HepG2 (cell line): ENCODE data around the gene FCAMR. TPM values are rescaled to one million over a fixed set of nuclear protein-coding genes. Genes with fewer than 3 reads are reported as not detected.

Experiments used
- ATAC-seq: fragments of 200-7000 bp; cut with Tn5 transposase; 3 replicates; pipeline ENCODE4 v1.9.1; 2020; ENCODE audit warnings: mild to moderate bottlenecking, moderate library complexity
- BruUV-seq: library from RNA; stranded (reverse); fragments of 400-500 nt; replicated peaks from 2 replicates; lab custom pipeline; 2021; lab: Mats Ljungman, UMichigan
- CTCF ChIA-PET: fragments of 300-600 bp; formaldehyde crosslinking; extraction: SDS; loops from one replicate; lab custom pipeline; 2021; ENCODE audit warnings: low total read pairs, inconsistent platforms, low intra/inter-chr PET ratio; lab: Yijun Ruan, JAX
- POLR2A ChIA-PET: fragments of 350-600 bp; sonication (Branson Sonifier 250); formaldehyde crosslinking; loops from one replicate; lab custom pipeline; 2020; ENCODE audit warnings: antibody characterized with exemption, inconsistent platforms; lab: Yijun Ruan, JAX
- DNase-seq: peaks from one replicate; pipeline ENCODE4 v3.0.0-alpha.2; 2015; ENCODE audit warnings: low spot score
- FAIRE-seq: peaks from 3 replicates; lab custom pipeline; 2011; peaks lifted over from hg19 to GRCh38; lab: Jason Lieb, UNC
- H2AFZ ChIP-seq: one replicate; pipeline ENCODE4 v1.6.1; 2011; ENCODE audit warnings: low read length, inconsistent platforms
- H3K27ac ChIP-seq: fragments of 300-600 bp; 3 replicates; pipeline ENCODE4 v1.8.0; 2011; ENCODE audit warnings: mixed run types, mild to moderate bottlenecking, mixed read lengths, low read length, inconsistent platforms; ENCODE audit not compliant: insufficient read depth; ENCODE audit errors: extremely low read length
- H3K27me3 ChIP-seq, 2 experiments: fragments of 200-600 bp in 1 of 2; 2 replicates in 1 of 2; 3 replicates in 1 of 2; pipeline versions ENCODE4 v1.6.0 to v1.8.0; 2011; ENCODE audit warnings: low read length in 2 of 2, mild to moderate bottlenecking in 2 of 2, moderate library complexity in 2 of 2, inconsistent platforms in 1 of 2; ENCODE audit not compliant: insufficient read depth in 2 of 2, control insufficient read depth in 1 of 2
- H3K36me3 ChIP-seq, 2 experiments: fragments of 200-600 bp in 1 of 2; replicated peaks in 1 of 2; 2 replicates in 1 of 2; 3 replicates in 1 of 2; pipeline versions ENCODE4 v1.5.1 to v1.8.0; 2011; ENCODE audit warnings: low read length in 2 of 2, inconsistent platforms in 1 of 2; ENCODE audit not compliant: insufficient read depth in 2 of 2, control insufficient read depth in 1 of 2
- H3K4me1 ChIP-seq: 2 replicates; pipeline ENCODE4 v1.5.1; 2012; ENCODE audit warnings: low read length, inconsistent platforms; ENCODE audit not compliant: insufficient read depth
- H3K4me2 ChIP-seq: 2 replicates; pipeline ENCODE4 v1.6.0; 2011; ENCODE audit warnings: low read depth, low read length, inconsistent platforms
- H3K4me3 ChIP-seq, 3 experiments: fragments of 200-600 bp in 1 of 3; sonication (generic), shearing (Covaris generic) in 1 of 3; replicated peaks in 1 of 3; 2 replicates each; pipeline ENCODE4 v1.5.1; 2011 to 2016; ENCODE audit warnings: low read length in 3 of 3, inconsistent platforms in 2 of 3, low read depth in 2 of 3, mild to moderate bottlenecking in 2 of 3, control low read depth in 1 of 3, mixed read lengths in 1 of 3; ENCODE audit not compliant: insufficient read depth in 1 of 3
- H3K79me2 ChIP-seq: one replicate; pipeline ENCODE4 v1.6.1; 2011; ENCODE audit warnings: low read length, inconsistent platforms; ENCODE audit not compliant: insufficient read depth
- H3K9ac ChIP-seq: 2 replicates; pipeline ENCODE4 v1.6.0; 2011; ENCODE audit warnings: mild to moderate bottlenecking, low read depth, low read length, inconsistent platforms; ENCODE audit not compliant: insufficient read depth
- H3K9me3 ChIP-seq: 2 replicates; pipeline ENCODE4 v1.5.1; 2012; ENCODE audit warnings: mild to moderate bottlenecking, low read length
- H4K20me1 ChIP-seq: 2 replicates; pipeline ENCODE4 v1.6.0; 2011; ENCODE audit warnings: inconsistent platforms, mild to moderate bottlenecking, low read length, moderate library complexity; ENCODE audit not compliant: insufficient read depth
- AGO2 ChIP-seq: fragments of 200-400 bp; formaldehyde crosslinking; optimal IDR thresholded peaks from 2 replicates; pipeline ENCODE3; 2017; ENCODE audit warnings: mild to moderate bottlenecking, low read depth, low read length, moderate library complexity
- CBFB ChIP-seq: sonication (generic); formaldehyde crosslinking; IDR thresholded peaks from 2 replicates; pipeline ENCODE4 v1.4.0; 2020; ENCODE audit warnings: missing genetic modification reagents
- CSRNP1 ChIP-seq: sonication (generic); formaldehyde crosslinking; IDR thresholded peaks from 2 replicates; pipeline ENCODE4 v1.8.1; 2023; ENCODE audit warnings: mild to moderate bottlenecking, missing genetic modification reagents
- GATA4 ChIP-seq: sonication (generic); IDR thresholded peaks from 2 replicates; pipeline ENCODE4 v1.6.1; 2016; ENCODE audit warnings: antibody characterized with exemption, low read depth, borderline replicate concordance
- KMT2B ChIP-seq: IDR thresholded peaks from 2 replicates; pipeline ENCODE4 v1.6.1; 2016; ENCODE audit warnings: missing genetic modification reagents, missing compliant biosample characterization
- ZBTB1 ChIP-seq: sonication (generic); formaldehyde crosslinking; IDR thresholded peaks from 2 replicates; pipeline ENCODE4 v1.4.0; 2020; ENCODE audit warnings: missing genetic modification reagents, borderline replicate concordance
- ZBTB21 ChIP-seq: sonication (generic); formaldehyde crosslinking; IDR thresholded peaks from 2 replicates; pipeline ENCODE4 v1.4.0; 2020; ENCODE audit warnings: missing genetic modification reagents
- ZNF121 ChIP-seq: sonication (generic); formaldehyde crosslinking; IDR thresholded peaks from 2 replicates; pipeline ENCODE4 v1.5.0; 2020; ENCODE audit warnings: mild to moderate bottlenecking, missing genetic modification reagents
- ZNF660 ChIP-seq: sonication (generic); formaldehyde crosslinking; IDR thresholded peaks from 2 replicates; pipeline ENCODE4 v1.5.1; 2020; ENCODE audit warnings: mild to moderate bottlenecking, low read depth, missing genetic modification reagents, borderline replicate concordance
- ZNF737 ChIP-seq: sonication (generic); formaldehyde crosslinking; IDR thresholded peaks from 2 replicates; pipeline ENCODE4 v1.5.0; 2020; ENCODE audit warnings: missing genetic modification reagents, mild to moderate bottlenecking, borderline replicate concordance
- ZSCAN20 ChIP-seq: sonication (generic); formaldehyde crosslinking; IDR thresholded peaks from 2 replicates; pipeline ENCODE4 v1.4.0; 2020; ENCODE audit warnings: missing genetic modification reagents, mild to moderate bottlenecking, borderline replicate concordance
- WGBS: methylation state at CpG from one replicate; pipeline ENCODE4 v1.1.6; 2017; ENCODE audit warnings: low lambda C conversion rate; 5-methylcytosine and 5-hydroxymethylcytosine counted together
- in situ Hi-C: cut with HindIII; loops from 2 replicates; pipeline ENCODE4 v1.10.0; 2017; ENCODE audit warnings: low pct_unique_long_range_greater_than_20kb; ENCODE audit not compliant: extremely low pct_ligation_motif_present
- intact Hi-C: fragments of 100-400 bp; cut with micrococcal nuclease; formaldehyde crosslinking; loops from one replicate; pipeline ENCODE4 v1.10.0; 2022; ENCODE audit not compliant: unreplicated experiment
- polyA plus RNA-seq, 8 experiments: library from polyadenylated mRNA; depleted of rRNA in 3 of 8; stranded (reverse) in 7 of 8; unstranded in 1 of 8; fragments of >200 nt; fragmentation: Illumina TruSeq in 4 of 8; extraction: Trizol in 4 of 8; gene quantifications; 2 replicates each; pipeline versions ENCODE4 v1.2.1 to v1.2.3, GENCODE V29; 2011 to 2016; ENCODE audit warnings: low read depth in 4 of 8, missing spikeins in 1 of 8, mixed read lengths in 1 of 8; ENCODE audit not compliant: insufficient read depth in 1 of 8
- total RNA-seq, 5 experiments: library from RNA; depleted of rRNA; stranded (reverse); fragments of >200 nt; fragmentation: Illumina TruSeq; extraction: Trizol; gene quantifications; 2 replicates each; pipeline ENCODE4 v1.2.3, GENCODE V29; 2016; ENCODE audit warnings: low read depth in 1 of 5
- TF ChIP-seq, protein P1 (sequence below): sonication (generic); formaldehyde crosslinking; IDR thresholded peaks from 2 replicates; pipeline ENCODE4 v1.4.0; 2020; ENCODE audit warnings: missing genetic modification reagents, borderline replicate concordance
- TF ChIP-seq, protein P2 (sequence below): sonication (generic); formaldehyde crosslinking; IDR thresholded peaks from 2 replicates; pipeline ENCODE4 v1.9.0; 2021; ENCODE audit warnings: mild to moderate bottlenecking, missing genetic modification reagents
- TF ChIP-seq, protein P3 (sequence below): IDR thresholded peaks from 2 replicates; pipeline ENCODE4 v1.6.1; 2016; ENCODE audit warnings: mild to moderate bottlenecking, missing biosample characterization, missing genetic modification reagents

FCAMR gene
- total and polyA plus RNA-seq, 2 of the 13 experiments (the other 11 are each of a cell fraction or from before 2014, with no cell fraction given): not detected

DNA sequence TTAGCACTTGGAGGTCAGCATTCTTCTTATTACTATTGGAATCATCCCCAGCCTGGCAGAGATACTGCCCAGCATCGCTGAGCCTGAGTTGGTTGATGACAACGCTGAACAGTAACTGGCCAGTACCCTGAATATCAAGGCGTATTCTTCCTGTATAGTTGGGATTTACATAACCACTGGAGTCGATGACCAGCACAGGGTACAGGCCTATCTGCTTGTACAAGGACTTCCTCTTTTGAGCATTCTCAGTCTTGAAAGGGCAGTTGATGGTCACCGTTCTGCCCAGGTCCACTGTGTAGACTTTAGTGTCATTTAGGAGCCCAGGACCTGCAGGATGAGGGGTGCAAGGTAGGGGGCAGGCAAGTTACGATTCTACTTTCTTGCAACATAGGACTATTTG is 32.8 kb downstream of the FCAMR start:
- peaks cover 2 to 6% of the 10 kb centered on the region in 2 experiments; a peak in 3 of 5 replicates for H3K27me3 ChIP-seq
- H3K27ac ChIP-seq: no peak overlapping the region
- no peak overlapping the region for H3K9ac ChIP-seq
- in situ Hi-C loops: loop anchor here (10.0 kb wide), 1 partner anchor 137 kb away; no protein-coding TSS in a partner anchor
- H3K4me2 ChIP-seq: no peak overlapping the region
- H3K79me2 ChIP-seq: no peaks in the 10 kb centered on the region
- no TSS peak for BruUV-seq
- ChIA-PET POLR2A (no interaction called here), CTCF (interaction anchor here (0.7 to 4.8 kb wide), 2 partner anchors 43 to 68 kb away, joined by 3 to 87 read pairs; no protein-coding TSS in a partner anchor)
- H4K20me1 ChIP-seq: no peaks in the 10 kb centered on the region
- H3K4me1 ChIP-seq: peaks cover 9% of the 10 kb centered on the region
- no peak overlapping the region for H2AFZ ChIP-seq
- FAIRE-seq: no peak
- no peaks in the 10 kb centered on the region for H3K36me3 ChIP-seq
- intact Hi-C loops: no loop called here
- no peak for ATAC-seq
- H3K9me3 ChIP-seq: no peaks in the 10 kb centered on the region
- 46% methylated on average over 3 of the region's 6 CpGs for WGBS
- H3K4me3 ChIP-seq: no peak overlapping the region
- no peak for DNase-seq
- TF ChIP-seq AGO2 (no peak), ZBTB21 (CRISPR knock-in tag) (no peak), ZSCAN20 (no peak), CBFB (CRISPR knock-in tag) (no peak), KMT2B (CRISPR knock-in tag) (no peak), ZNF660 (CRISPR knock-in tag) (no peak), ZBTB1 (no peak), CSRNP1 (CRISPR knock-in tag) (no peak), ZNF737 (CRISPR knock-in tag) (no peak), GATA4 (no peak), ZNF121 (CRISPR knock-in tag) (no peak)
- TF ChIP-seq, protein P1, sequence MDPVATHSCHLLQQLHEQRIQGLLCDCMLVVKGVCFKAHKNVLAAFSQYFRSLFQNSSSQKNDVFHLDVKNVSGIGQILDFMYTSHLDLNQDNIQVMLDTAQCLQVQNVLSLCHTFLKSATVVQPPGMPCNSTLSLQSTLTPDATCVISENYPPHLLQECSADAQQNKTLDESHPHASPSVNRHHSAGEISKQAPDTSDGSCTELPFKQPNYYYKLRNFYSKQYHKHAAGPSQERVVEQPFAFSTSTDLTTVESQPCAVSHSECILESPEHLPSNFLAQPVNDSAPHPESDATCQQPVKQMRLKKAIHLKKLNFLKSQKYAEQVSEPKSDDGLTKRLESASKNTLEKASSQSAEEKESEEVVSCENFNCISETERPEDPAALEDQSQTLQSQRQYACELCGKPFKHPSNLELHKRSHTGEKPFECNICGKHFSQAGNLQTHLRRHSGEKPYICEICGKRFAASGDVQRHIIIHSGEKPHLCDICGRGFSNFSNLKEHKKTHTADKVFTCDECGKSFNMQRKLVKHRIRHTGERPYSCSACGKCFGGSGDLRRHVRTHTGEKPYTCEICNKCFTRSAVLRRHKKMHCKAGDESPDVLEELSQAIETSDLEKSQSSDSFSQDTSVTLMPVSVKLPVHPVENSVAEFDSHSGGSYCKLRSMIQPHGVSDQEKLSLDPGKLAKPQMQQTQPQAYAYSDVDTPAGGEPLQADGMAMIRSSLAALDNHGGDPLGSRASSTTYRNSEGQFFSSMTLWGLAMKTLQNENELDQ (CRISPR knock-in tag): no peak
- TF ChIP-seq, protein P2, sequence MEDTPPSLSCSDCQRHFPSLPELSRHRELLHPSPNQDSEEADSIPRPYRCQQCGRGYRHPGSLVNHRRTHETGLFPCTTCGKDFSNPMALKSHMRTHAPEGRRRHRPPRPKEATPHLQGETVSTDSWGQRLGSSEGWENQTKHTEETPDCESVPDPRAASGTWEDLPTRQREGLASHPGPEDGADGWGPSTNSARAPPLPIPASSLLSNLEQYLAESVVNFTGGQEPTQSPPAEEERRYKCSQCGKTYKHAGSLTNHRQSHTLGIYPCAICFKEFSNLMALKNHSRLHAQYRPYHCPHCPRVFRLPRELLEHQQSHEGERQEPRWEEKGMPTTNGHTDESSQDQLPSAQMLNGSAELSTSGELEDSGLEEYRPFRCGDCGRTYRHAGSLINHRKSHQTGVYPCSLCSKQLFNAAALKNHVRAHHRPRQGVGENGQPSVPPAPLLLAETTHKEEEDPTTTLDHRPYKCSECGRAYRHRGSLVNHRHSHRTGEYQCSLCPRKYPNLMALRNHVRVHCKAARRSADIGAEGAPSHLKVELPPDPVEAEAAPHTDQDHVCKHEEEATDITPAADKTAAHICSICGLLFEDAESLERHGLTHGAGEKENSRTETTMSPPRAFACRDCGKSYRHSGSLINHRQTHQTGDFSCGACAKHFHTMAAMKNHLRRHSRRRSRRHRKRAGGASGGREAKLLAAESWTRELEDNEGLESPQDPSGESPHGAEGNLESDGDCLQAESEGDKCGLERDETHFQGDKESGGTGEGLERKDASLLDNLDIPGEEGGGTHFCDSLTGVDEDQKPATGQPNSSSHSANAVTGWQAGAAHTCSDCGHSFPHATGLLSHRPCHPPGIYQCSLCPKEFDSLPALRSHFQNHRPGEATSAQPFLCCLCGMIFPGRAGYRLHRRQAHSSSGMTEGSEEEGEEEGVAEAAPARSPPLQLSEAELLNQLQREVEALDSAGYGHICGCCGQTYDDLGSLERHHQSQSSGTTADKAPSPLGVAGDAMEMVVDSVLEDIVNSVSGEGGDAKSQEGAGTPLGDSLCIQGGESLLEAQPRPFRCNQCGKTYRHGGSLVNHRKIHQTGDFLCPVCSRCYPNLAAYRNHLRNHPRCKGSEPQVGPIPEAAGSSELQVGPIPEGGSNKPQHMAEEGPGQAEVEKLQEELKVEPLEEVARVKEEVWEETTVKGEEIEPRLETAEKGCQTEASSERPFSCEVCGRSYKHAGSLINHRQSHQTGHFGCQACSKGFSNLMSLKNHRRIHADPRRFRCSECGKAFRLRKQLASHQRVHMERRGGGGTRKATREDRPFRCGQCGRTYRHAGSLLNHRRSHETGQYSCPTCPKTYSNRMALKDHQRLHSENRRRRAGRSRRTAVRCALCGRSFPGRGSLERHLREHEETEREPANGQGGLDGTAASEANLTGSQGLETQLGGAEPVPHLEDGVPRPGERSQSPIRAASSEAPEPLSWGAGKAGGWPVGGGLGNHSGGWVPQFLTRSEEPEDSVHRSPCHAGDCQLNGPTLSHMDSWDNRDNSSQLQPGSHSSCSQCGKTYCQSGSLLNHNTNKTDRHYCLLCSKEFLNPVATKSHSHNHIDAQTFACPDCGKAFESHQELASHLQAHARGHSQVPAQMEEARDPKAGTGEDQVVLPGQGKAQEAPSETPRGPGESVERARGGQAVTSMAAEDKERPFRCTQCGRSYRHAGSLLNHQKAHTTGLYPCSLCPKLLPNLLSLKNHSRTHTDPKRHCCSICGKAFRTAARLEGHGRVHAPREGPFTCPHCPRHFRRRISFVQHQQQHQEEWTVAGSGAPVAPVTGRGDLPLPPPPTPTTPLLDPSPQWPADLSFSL: no peak
- TF ChIP-seq, protein P3, sequence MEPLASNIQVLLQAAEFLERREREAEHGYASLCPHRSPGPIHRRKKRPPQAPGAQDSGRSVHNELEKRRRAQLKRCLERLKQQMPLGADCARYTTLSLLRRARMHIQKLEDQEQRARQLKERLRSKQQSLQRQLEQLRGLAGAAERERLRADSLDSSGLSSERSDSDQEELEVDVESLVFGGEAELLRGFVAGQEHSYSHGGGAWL (CRISPR knock-in tag): no peak
